ENCODE results near the gene PTPRT.
"Not testable (repeated sequence)": the region's sequence is repeated elsewhere in the genome, so short reads cannot be mapped to it uniquely, and the experiment has no call there.

PTPRT gene

DNA sequence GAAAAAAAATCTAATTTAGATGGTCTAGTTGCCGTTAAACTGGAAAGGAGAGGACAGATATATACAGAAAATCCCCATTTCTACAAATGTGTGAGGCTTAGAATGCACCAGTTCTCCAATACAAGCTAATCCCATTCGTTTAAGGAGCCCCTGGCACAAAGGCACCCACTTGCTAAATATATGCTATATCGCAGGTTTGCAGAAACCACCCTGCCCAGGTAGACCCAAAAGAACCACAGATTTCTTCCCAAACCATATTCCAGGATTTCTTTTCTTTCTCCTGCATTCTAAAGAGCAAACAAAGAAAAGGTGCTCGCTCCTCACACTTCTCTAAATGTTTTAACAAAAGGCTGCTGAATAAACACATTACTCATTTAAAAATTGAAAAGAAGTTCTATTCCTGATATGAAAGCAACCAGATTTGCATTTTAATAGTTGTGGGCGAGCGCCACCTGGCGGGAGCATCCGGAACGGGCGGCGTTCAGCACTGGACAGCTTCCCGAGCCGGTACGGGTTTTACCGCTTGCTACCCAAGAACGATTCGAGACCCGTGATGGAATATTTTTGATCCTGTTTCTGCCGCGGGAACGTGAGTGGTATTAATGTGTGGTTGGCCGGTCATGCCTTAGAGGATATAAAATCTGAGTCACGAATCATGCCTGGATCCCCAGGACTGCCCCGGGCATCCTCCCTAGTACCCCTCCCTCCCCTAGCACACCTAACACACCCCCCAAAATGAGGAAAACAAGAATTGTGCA, 2.1 kb downstream of the PTPRT start:
- peak in 52 of 56 donors; percentile 9 to 93 (median 60) for DNase-seq

DNA sequence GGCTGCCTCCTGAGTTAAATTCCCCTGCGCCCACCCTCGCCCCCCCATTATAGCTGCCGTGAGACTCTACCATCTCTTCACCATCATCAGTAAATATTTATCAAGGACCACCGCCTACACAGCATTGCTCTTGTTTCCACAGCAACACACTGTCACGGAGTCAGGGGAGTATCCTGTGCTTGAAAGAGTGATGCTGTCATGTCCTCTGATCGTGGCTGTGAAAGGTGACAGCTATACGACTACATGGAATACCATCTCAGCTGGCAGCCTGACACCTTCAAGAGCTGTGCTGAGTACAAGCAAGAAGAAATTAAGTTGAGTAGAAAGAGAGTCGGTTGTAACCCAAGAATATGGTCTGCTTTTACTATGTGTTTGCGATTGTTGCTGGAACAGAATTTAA, 3.4 kb downstream of the PTPRT start:
- DNase-seq: no peak

DNA sequence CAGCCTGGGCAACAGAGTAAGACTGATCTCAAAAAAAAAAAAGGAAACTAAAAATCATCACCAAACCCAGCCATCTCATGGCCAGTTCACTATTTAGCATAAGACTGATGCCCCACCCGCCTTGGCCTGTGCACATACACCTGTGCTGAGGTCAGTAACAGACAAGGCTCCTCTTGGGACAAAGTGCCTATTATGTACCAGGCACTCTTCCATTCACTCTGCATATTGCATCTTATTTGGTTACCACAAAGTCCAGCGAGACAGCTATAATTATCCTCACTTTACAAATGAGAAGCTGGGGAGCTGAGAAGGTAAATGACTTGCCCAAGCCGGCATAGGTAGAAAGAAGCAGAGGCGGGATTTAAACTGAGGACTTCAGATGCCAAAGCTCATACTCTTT, 3.8 kb downstream of the PTPRT start:
- DNase-seq: no peak

DNA sequence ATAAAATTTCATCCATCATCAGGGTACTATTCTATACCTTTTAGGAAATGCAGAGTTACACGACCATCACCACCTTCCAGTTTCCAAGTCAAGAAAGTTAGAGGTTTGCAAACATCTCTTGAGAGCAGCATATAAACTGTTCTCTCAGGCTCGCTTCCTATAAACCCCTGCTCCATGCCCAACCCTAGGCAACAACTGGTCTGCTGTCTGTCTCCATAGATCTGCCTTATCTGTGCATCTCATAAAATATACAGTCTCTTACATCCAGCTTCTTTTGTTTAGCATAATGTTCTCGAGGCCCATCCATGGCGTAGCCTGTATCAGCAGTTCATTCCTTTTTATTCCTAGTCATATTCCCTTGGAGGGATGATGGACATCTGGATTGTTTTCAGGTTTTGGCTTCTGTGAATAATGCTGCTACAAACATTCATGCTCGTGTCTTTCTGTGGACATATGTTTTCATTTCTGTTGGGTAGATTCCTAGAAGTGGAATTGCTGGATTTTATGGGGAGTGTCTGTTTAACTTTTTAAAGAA, 6.1 kb downstream of the PTPRT start:
- no peak for DNase-seq

DNA sequence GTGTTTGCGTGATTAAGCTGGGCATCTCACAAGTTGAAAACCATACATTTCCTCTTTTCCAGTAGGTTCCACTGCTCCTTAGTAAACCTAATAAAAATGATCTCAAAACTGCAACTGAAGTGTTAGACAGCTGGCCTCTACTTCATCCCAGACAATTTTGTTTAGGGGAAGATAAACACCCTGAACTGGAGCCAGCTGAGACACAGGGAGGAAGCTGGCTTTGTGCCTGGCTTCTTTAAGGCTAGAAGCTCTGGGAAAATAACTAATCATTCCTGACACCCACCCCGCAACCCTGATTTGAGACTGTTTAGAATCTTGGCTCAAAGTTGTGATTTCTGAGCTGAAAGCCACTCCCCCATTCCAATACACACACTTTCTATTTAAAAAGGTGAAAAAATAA, 11.6 kb downstream of the PTPRT start:
- no peak for DNase-seq

DNA sequence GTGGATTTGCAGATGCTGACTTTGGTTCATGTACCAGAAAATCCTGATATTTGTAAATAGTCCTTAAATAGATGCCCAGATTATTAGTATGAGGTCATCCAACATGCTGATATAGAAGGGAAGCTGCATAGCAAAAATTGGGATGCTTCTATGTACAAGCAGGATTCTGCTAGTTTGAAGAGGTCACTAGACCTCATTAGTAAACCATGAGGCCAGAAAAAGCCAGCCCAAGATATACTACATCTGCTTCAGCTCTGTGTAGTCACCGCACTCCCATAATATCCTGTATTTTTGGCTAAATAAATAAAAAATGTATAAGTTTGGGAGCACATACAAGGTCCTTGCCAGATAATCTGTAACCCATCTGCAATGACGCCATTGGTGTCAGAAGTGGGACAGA, 13.0 kb downstream of the PTPRT start:
- DNase-seq: no peak

DNA sequence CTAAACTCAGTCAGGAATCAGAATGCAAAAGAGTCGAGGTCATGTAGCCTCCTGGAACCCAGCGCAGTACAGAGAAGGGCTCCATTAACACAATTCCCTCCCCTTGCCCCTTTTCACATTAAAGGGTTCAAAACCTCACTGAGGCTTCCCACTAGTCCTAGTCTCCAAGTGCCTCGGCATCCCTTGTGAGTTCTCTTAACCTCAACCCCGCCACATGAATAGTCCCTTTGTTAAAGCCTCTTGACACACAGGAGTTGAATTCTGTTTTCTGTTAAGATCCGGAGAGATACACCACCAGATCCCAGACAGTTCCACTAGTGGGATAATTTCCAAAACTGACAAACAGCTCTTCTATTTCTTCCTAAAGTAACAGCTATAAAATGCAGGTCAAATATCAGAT, 17.8 kb downstream of the PTPRT start:
- no peak for DNase-seq

DNA sequence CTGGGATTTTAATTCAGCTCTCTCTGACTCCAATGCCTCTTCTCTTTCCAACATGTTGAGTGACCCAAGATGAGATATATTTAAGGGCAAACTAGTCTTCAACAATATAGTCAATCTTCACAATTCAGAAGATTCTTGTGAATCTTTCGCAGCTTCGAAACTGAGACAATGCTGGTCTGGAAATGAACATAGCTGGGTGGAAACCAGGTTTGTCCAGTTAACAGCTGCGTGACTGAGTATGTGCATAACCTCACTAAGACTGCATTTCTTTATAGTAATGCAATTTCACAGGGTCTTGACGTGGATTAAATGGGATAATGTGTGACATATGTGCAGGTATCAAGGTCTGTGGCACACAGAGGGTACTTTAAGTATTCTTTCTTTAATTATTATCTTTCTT, 18.9 kb downstream of the PTPRT start:
- no peak for DNase-seq

DNA sequence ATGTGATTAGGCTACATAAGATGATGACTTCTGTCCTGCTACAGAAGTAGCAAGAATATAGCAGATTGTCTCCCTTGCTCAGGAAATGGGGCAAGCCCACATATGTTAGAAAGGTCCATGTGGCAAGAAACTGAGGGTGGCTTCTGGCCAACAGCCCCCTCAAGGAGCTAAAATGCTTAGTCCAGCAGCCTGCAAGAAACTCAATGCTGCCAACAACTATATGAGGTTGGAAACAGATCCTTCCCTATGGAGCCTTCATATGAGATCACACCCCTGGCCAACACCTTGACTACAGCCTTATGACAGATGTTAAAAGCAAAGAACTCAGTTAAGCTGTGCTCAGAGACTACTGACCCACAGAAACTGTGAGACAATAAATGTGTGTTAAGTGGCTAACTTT, 22.1 kb downstream of the PTPRT start:
- DNase-seq: no peak

DNA sequence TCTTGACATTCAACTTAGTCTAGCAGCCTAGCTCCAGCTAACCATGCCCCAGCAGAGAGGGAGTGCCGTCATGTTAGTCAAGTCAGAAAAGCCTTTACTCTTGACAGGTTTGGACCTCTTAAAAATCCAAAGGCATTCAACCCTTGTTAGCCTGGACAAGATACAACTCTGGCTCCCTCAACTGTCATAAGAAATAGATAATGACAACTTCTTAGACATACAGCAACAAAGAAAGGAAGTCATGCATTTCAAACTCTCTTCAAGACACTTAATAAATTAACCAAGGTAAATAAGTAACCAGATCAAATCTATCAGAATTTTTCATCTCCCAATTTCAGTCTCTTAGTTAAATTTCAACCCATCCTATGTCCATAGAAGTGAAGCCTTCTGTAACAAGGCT, 22.7 kb downstream of the PTPRT start:
- no peak for DNase-seq

DNA sequence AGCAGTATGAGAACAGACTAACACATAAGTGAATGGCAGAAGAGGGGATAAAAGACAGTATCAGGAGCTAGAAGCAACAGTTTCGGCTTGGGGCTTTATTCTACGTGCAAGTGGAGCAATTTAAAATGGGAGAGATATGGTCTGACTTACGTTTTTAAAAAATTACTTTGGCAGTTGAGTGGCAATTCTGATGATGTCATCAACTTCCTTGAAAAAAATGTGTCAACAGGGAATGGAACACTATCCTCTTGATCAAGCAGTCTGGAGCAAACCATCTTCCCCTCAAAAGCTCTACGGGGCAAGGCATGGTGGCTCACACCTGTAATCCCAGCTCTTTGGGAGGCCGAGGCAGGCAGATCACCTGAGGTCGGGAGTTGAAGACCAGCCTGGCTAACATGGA, 24.1 kb downstream of the PTPRT start:
- DNase-seq: no peak

DNA sequence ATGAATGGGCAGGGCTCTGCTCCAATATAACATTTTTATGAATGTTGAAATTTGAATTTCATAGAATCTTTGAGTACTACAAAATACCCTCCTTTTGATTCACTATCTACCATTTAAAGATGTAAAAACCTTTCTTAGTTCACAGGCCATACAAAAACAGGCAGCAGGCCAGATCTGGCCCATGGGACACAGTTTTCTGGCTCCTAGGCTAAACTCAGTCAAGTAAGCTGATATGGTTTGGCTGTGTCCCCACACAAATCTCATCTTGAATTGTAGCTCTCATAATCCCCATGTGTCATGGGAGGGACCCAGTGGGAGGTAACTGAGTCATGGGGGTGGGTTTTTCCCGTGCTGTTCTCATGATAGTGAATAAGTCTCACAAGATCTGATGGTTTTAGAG, 25.0 kb downstream of the PTPRT start:
- not testable (repeated sequence) for DNase-seq

DNA sequence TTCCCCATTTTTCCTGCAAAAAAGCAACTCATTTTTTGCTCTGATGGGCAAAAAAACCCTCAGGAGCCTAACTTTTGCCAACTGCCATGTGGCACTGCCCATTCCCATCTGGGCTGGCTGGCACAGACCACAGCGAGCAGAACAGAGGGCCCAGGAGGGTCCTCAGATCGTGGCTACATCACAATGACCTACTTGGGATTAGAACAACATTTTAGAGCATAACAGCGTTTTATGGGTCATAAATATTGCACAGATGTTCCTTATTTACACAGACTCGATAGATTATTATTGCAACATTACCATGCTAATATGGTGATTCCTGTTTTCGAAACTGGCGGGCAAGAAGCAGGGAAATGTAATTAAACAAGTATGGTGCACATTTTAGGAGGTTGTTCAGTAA, 28.0 kb downstream of the PTPRT start:
- no peak for DNase-seq

DNA sequence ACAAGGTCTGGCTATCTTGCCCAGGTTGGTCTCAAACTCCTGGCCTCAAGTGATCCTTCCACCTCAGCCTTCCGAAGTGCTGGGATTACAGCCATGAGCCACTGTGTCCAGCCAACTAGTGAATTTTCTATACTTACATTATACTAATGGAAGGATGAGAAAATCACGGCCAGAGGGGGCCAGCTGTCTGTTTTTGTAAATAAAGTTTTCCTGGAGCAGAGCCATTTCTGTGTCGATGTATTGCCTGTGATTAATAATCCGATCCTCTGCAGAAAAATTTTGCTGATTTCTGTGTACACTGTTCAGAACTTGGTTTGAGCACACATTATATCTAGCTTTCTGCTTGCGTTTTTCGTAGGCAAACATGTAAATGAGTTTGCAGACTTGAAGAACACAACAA, 28.8 kb downstream of the PTPRT start:
- no peak for DNase-seq

DNA sequence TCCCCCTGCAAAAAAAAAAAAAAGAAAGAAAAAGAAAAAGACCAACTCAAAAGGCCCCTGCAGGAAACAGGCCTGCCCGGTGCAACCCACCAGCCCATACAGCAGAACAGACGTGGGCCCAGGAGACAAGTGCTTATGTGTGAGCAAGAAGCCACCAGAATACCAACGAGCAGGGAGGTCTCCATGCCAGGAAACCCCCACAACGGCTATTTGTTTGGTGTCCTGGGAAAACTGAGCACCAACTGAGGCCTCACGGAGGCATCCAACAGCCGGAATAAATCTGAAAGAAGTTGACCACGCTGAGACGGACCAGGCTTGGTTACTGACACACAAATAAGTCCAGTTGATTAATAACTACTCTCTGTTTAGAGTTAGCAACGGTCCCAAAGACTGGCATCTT, 29.7 kb downstream of the PTPRT start:
- DNase-seq: peak in 20 of 56 donors; percentile 3 to 57 (median 14)

DNA sequence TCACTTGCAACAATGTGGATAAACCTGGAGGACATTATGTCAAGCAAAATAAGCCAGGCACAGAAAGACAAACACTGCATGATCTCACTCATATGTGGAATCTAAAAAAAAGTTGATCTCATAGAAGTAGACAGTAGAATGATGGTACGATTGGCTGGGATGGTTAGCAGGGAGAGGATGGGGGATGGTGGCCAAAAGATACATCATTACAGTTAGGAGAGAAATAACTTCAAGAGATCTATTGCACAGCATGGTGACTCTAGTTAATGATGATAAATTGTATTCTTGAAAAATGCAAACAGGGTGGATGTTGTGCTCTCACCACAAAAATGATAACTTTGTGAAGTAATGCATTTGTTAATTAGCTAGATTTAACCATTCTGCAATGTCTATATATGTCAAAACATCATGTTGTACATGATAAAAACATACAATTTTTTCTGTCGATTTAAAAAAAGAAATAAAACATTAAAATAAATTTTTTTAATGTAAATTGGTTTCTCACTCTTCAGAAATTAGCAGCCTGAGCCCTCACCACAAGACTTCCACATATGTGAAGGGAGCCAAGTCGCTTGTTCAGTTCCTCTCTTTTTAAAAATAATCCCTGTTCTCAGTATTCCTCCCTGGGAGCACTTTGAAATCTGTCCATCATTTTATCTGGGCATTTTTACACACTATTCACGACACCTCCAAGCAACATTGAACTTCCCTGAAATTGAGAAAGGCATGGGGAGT, 34.2 kb downstream of the PTPRT start:
- no peak for DNase-seq

DNA sequence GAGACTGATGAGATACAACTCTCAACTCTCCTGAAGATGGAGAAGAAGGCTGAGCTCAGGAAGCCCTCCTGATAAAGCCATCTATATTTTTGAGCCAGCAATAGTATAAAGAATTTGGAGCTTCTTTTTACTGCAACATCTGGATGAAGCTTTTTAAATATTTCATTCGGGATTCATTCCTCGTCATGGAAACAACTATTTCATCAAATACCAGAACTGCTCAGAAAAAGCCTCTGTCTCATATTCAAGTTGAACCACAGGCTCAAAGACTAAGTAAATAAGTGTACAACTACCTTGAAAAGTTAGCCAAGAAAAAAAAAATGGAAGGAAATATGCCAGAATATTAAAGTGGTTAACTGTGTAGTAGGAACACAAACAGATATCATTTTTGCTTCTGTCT, 37.8 kb downstream of the PTPRT start:
- no peak for DNase-seq

DNA sequence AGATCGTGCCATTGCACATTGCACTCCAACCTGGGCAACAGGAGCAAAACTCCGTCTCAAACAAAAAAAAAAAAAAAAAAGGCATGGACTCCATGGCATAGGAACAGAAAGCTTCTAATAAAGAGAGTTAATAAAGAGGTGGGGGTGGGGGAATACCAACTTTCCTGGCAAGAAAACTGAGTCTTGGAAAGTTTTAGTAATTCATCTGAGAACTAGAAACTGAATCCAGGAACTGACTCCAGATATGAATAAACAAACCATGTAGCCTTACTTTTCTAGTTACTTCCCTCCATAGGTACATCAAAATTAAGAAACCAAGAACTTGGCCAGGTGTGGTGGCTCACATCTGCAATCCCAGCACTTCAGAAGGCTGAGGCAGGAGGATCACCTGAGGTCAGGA, 38.5 kb downstream of the PTPRT start:
- DNase-seq: no peak

DNA sequence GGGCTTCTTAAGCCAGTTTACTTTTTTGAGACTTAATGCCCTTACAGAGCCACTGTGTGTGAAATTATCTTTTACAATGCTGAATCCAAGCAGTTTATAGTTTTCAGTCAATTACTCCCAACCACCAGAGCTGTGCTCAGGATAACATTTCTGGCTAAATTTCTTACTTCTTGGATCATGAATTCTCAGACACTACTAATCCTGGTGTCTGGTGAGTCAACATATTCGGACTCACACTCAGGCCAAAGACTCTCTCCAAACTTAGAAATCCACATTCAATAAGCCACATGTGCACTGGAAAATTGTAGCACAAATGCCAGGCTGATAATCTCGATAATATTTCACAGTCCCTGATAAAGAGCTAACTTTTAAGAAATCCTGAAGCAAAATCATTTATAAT, 49.0 kb downstream of the PTPRT start:
- DNase-seq: no peak

DNA sequence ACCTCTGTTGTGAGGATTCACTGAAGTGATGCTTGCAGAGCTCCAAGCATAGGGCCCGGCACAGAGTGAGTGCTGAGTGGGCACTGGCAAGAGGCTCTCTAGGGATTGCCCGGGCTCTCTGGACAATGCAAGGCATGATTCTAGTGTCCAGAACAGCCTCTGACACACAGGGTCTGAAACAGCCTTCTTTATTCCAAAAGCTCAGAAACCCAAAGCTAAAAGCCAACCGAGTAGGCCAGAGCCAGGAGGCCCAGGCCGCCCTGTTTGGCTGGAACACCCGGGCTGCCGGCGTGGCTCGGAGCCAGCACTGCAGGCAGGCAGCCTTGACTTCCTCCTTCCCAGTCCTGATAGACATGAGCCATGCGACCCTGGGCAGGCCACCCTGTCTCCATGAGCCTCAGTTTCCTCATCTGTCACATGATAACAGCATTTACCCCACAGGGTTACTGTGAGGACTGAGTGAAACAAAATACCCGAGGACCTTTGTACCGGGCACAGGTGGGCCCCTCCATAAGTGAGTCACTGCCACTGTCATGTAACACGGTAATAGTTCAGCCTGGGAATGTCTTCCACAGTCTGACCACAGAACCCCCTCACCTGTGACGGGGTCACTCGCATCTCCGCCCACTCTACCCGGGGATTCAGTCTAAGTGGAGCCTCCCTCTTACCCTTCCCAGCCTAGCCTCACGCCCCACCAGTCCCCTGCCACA, 51.5 kb downstream of the PTPRT start:
- peak in 23 of 56 donors; percentile 3 to 49 (median 17) for DNase-seq

DNA sequence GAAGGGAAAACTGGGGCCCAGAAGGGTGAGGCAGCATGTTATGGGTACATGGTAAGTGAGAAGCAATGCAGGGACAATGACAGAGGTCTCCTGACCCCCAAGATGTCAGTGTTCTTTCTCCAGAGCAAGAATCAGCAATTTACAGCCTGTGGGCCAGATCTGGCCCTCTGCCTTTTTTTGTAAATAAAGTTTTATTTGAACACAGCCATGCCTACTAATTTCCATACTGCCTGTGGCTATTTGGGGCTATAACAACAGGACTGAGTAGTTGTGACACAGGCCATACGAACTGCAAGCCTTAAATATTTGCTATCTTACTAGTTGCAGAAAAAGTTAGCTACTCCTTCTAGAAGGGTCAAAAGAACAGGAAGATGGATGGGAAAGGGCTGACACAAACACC, 52.5 kb downstream of the PTPRT start:
- no peak for DNase-seq

DNA sequence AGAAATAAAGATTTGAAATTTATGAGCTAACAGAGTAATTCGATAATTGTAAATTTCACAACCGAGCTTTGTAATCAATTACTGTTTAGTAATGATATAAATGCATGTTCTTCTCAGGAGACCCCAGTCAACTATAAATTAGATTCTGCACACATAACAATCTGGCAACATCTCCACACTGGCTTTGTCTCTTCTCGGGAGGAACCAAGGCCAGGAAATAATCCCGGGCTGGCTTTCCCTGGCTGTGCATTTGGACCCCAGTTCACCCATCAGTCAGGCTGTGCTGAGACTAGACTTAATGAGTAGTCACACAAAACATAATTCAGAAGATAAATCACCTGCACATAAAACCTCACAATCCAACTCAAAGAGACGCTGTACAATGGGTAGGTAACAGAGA, 65.5 kb downstream of the PTPRT start:
- peak in 13 of 56 donors; percentile 1 to 43 (median 15) for DNase-seq
